IPS-18c (cell line): Measurements from ENCODE around the gene PNLIPRP1.

Source experiments
- H3K4me3 ChIP-seq: 2 replicates; pipeline ENCODE4 v1.7.0; 2013; ENCODE audit warnings: low read depth, mild to moderate bottlenecking, low read length, moderate library complexity; ENCODE audit not compliant: insufficient read depth
- H3K9me3 ChIP-seq: one replicate; pipeline ENCODE4 v1.6.1; 2013; ENCODE audit warnings: mild to moderate bottlenecking, low read length, moderate library complexity; ENCODE audit not compliant: control insufficient read depth, insufficient read depth

Gene PNLIPRP1

DNA sequence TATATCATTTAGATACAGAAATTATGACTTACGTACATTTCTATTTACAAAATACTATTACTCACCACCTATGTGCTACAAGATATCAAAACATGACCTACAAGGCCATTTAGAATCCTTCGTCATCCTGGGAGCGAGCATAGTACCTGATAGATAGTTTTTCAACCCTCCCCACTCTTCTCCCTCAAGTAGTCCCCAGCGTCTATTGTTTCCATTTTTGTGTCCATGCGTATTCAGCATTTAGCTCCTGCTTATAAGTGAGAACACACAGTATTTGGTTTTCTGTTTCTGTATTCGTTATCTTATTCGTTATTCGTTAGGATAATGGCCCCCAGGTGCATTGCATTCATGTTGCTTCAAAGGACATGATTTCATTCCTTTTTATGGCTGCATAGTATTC lies 58.1 kb downstream of the PNLIPRP1 start:
- Histone ChIP-seq H3K9me3 (no peaks in the 10 kb centered on the region), H3K4me3 (no peak overlapping the region)

GRCh38 chr10:116653885-116654284 lies 63.1 kb downstream of the PNLIPRP1 start:
- H3K9me3 ChIP-seq = no peaks in the 10 kb centered on the region

DNA sequence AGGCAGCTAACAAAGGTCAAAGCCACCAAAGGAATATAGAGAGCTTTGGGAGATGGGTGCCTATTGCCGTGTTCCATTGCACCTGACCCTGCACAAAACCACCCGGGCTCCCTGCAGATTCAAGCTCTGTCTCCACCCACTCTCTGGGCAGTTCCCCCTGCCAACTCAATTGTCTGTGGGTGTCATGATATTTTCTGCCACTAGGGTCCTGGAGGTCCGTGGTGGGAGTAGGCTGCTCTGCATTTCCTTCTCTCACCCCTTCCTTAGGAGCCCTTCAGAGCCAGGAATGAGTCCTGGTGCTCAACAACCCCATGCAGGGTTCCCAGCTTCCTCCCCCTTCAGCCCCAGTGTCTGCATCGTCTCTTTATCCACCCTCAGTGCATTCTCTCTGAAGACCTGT lies 64.1 kb downstream of the PNLIPRP1 start:
- H3K4me3 ChIP-seq = no peak overlapping the region
- H3K9me3 ChIP-seq = no peaks in the 10 kb centered on the region

More at GRCh38 chr10:116653885-116654284, 63.1 kb downstream of the PNLIPRP1 start:
- no peak overlapping the region for H3K4me3 ChIP-seq

GRCh38 chr10:116655568-116655967 lies 64.8 kb downstream of the PNLIPRP1 start:
- no peak overlapping the region for H3K4me3 ChIP-seq
- H3K9me3 ChIP-seq = no peaks in the 10 kb centered on the region

GRCh38 chr10:116656044-116656443 lies 65.3 kb downstream of the PNLIPRP1 start:
- Histone ChIP-seq H3K9me3 (no peaks in the 10 kb centered on the region), H3K4me3 (no peak overlapping the region)

- no peaks in the 10 kb centered on the region for H3K9me3 ChIP-seq
- H3K4me3 ChIP-seq = no peak overlapping the region
Measured at GRCh38 chr10:116657863-116658551, 67.2 kb downstream of the PNLIPRP1 start.
